ENCODE results near the gene IL17RA.

The IL17RA gene

GRCh38 chr22:17158568-17159503 is 74.0 kb downstream of the IL17RA start, which contains the start of gene HDHD5:
Gene HDHD5 (minus strand): TSS chr22:17159277. CDS start chr22:17159251, 26 bp downstream.
- peak; percentile 82 for DNase-seq

- no peak for DNase-seq
Measured at GRCh38 chr22:17159504-17159951, 74.7 kb downstream of the IL17RA start.

GRCh38 chr22:17161991-17162390 is 77.2 kb downstream of the IL17RA start:
- no peak for DNase-seq

- no peak for DNase-seq
Measured at GRCh38 chr22:17162731-17163130, 77.9 kb downstream of the IL17RA start.

- DNase-seq, result no peak
Measured at GRCh38 chr22:17164392-17165024, 79.7 kb downstream of the IL17RA start.
